Liver (tissue), 3 donors: ENCODE measurements around the gene TAF1B.

Experiments
- CTCF ChIP-seq: fragments of 150-350 bp; IDR thresholded peaks from 2 replicates; pipeline ENCODE4 v1.5.1; 2017; ENCODE audit warnings: improper control_type of control experiment, low read depth, low read length; ENCODE audit not compliant: missing input control
- GABPA ChIP-seq, 2 donors: IDR thresholded peaks in 1 of 2; conservative IDR thresholded peaks in 1 of 2; 2 replicates each; pipeline ENCODE4 v1.6.1; 2016; ENCODE audit warnings: antibody characterized with exemption in 2 of 2, mild to moderate bottlenecking in 1 of 2, moderate library complexity in 1 of 2
- JUND ChIP-seq, 2 donors: IDR thresholded peaks; 2 replicates each; pipeline ENCODE4 v1.6.1; 2016; ENCODE audit warnings: antibody characterized with exemption in 2 of 2
- MAX ChIP-seq: IDR thresholded peaks from 2 replicates; pipeline ENCODE4 v1.6.1; 2016; ENCODE audit warnings: antibody characterized with exemption
- NR2F2 ChIP-seq: IDR thresholded peaks from 2 replicates; pipeline ENCODE4 v1.6.1; 2016; ENCODE audit warnings: antibody characterized with exemption
- RAD21 ChIP-seq, 2 donors: IDR thresholded peaks; 2 replicates each; pipeline ENCODE4 v1.6.1; 2016; ENCODE audit warnings: antibody characterized with exemption in 2 of 2, mild to moderate bottlenecking in 2 of 2
- REST ChIP-seq: IDR thresholded peaks from 2 replicates; pipeline ENCODE4 v1.6.1; 2016; ENCODE audit warnings: antibody characterized with exemption, mild to moderate bottlenecking
- RXRA ChIP-seq, 2 donors: IDR thresholded peaks; 2 replicates each; pipeline ENCODE4 v1.6.1; 2017 to 2018; ENCODE audit warnings: antibody characterized with exemption in 2 of 2, mild to moderate bottlenecking in 1 of 2
- TAF1 ChIP-seq: conservative IDR thresholded peaks from 2 replicates; pipeline ENCODE4 v1.6.1; 2016; ENCODE audit warnings: antibody characterized with exemption, mild to moderate bottlenecking
- YY1 ChIP-seq: IDR thresholded peaks from 2 replicates; pipeline ENCODE4 v1.6.1; 2016; ENCODE audit warnings: antibody characterized with exemption, mild to moderate bottlenecking
- donor health status: healthy.
- donor health status: healthy.

- TF ChIP-seq CTCF (no peak), JUND (IDR thresholded peaks at IDR 0.05) (no peak), RAD21 (IDR thresholded peaks at IDR 0.05) (no peak), TAF1 (no peak), RXRA (IDR thresholded peaks at IDR 0.05) (no peak), NR2F2 (no peak), MAX (no peak), YY1 (no peak), REST (no peak), GABPA (IDR thresholded peaks at IDR 0.05 in 1 of 2, conservative IDR thresholded peaks at IDR 0.05 in 1 of 2) (no peak)
Measured at GRCh38 chr2:9918275-9918674, 75.0 kb downstream of the TAF1B start.
